ENCODE data around the gene CPT1C. TPM values are rescaled to one million over a fixed set of nuclear protein-coding genes. Genes with fewer than 3 reads are reported as not detected.
A peak's percentile ranks its signal among the peaks of the same experiment; 100 is the strongest.

Gene CPT1C
- total RNA-seq, result 1 to 10 TPM in 2 of 4 donors, under 1 TPM in 2; 0.48 to 4.8 (median 1.1) TPM

- no peak for DNase-seq
- H3K4me3 ChIP-seq, result peak within 1 kb of the TSS; percentile 29 to 70 (median 52)
- no peaks in the 10 kb centered on the region for H3K9me3 ChIP-seq
- intact Hi-C loops (cut with DNase I), result no loop called here
- peaks cover 0 to 35% (median 0%) of the 10 kb centered on the region in 4 donors for H3K27me3 ChIP-seq
- peaks cover 16 to 53% (median 29%) of the 10 kb centered on the region in 3 donors for H3K4me1 ChIP-seq
- TF ChIP-seq POLR2A (IDR thresholded peaks at IDR 0.05) (peak in 1 of 4 donors; percentile 46), CTCF (IDR thresholded peaks at IDR 0.05) (no peak)
- WGBS, 2 donors, result 1% methylated on average over 22 to 36 of the region's 38 CpGs
- peak within 1 kb of the TSS; percentile 61 to 80 (median 72) for H3K27ac ChIP-seq
- H3K36me3 ChIP-seq, result peaks cover under 1 to 32% (median 6%) of the 10 kb centered on the region in 3 donors
Measured at GRCh38 chr19:49690656-49691242, at the start of gene CPT1C. TSS of gene CPT1C (plus strand) at chr19:49691116. CDS start at chr19:49692253, 1,137 bp downstream.

- no peaks in the 10 kb centered on the region for H3K27me3 ChIP-seq
- H3K4me3 ChIP-seq, result peak within 1 kb of the TSS; percentile 82 to 97 (median 95)
- peak in 1 of 6 experiments; percentile 21 for TF ChIP-seq CTCF (IDR thresholded peaks at IDR 0.05)
- TF ChIP-seq POLR2A (IDR thresholded peaks at IDR 0.05), result peak in 3 of 4 donors; percentile 47 to 97 (median 93)
- 0 to 1% methylated on average over 15 to 24 of the region's 87 CpGs for WGBS, 2 donors
- DNase-seq, result peak; percentile 98
- H3K4me1 ChIP-seq, result peaks cover 28 to 77% (median 39%) of the 10 kb centered on the region in 3 donors
- no peaks in the 10 kb centered on the region for H3K9me3 ChIP-seq
- H3K36me3 ChIP-seq, result peaks cover 5 to 26% (median 6%) of the 10 kb centered on the region in 3 donors
- intact Hi-C loops (cut with DNase I), result no loop called here
- H3K27ac ChIP-seq, result peak within 1 kb of the TSS; percentile 97 to 98 (median 98)
Measured at GRCh38 chr19:49641688-49642491, 49.0 kb upstream of the CPT1C start, which contains the start of gene SCAF1. TSS of gene SCAF1 (plus strand) at chr19:49642209. CDS start at chr19:49645027, 2,818 bp downstream.

- no peak for TF ChIP-seq POLR2A (IDR thresholded peaks at IDR 0.05)
- no peak for TF ChIP-seq CTCF (IDR thresholded peaks at IDR 0.05)
- H3K27ac ChIP-seq, result peak overlapping the region; percentile 97 to 98 (median 98)
- WGBS, 2 donors, result 6 to 19% methylated on average over 2 to 3 of the region's 5 CpGs
- H3K36me3 ChIP-seq, result peaks cover 8 to 33% (median 12%) of the 10 kb centered on the region in 3 donors
- H3K4me3 ChIP-seq, result peak overlapping the region; percentile 82 to 97 (median 95)
- no peaks in the 10 kb centered on the region for H3K9me3 ChIP-seq
- peaks cover 28 to 71% (median 36%) of the 10 kb centered on the region in 3 donors for H3K4me1 ChIP-seq
- H3K27me3 ChIP-seq, result no peaks in the 10 kb centered on the region
- no peak for DNase-seq
- intact Hi-C loops (cut with DNase I), result no loop called here
Measured at GRCh38 chr19:49642492-49643035, 48.4 kb upstream of the CPT1C start.

GRCh38 chr19:49643466-49643865 is 47.5 kb upstream of the CPT1C start:
- Histone ChIP-seq H3K27ac (peak overlapping the region in 2 of 4 donors; percentile 97 to 98), H3K27me3 (no peaks in the 10 kb centered on the region), H3K36me3 (peaks cover 8 to 42% (median 14%) of the 10 kb centered on the region in 3 donors), H3K4me3 (peak overlapping the region in 2 of 4 donors; percentile 82 to 95), H3K9me3 (no peaks in the 10 kb centered on the region), H3K4me1 (peaks cover 22 to 62% (median 27%) of the 10 kb centered on the region in 3 donors)
- 62 to 70% methylated on average over 1 to 2 of the region's 2 CpGs for WGBS, 2 donors
- intact Hi-C loops (cut with DNase I), result no loop called here
- DNase-seq, result no peak
- no peak for TF ChIP-seq CTCF (IDR thresholded peaks at IDR 0.05)

Measured in esophagus squamous epithelium (tissue), 5 donors.